Heart left ventricle (tissue), 16 donors: ENCODE measurements around the gene ASF1B. TPM values are rescaled to one million over a fixed set of nuclear protein-coding genes. Genes with fewer than 3 reads are reported as not detected.

Experiments used
- ATAC-seq, 4 donors: fragments of 200-7000 bp; cut with Tn5 transposase; one replicate each; pipeline ENCODE4 v1.9.1; 2020 to 2022; ENCODE audit warnings: moderate library complexity in 4 of 4, mild to moderate bottlenecking in 3 of 4, moderate number of reproducible peaks in 1 of 4
- DNase-seq, 5 donors: peaks; one replicate each; pipeline ENCODE4 v3.0.0-alpha.2; 2020
- H3K27ac ChIP-seq, 12 donors: fragments of 200-600 bp; sonication (generic) in 4 of 12; one replicate each; pipeline versions ENCODE4 v1.5.0 to v1.8.0; 2016 to 2022; ENCODE audit warnings: mild to moderate bottlenecking in 2 of 12
- H3K27me3 ChIP-seq, 9 donors: fragments of 200-600 bp; sonication (generic) in 2 of 9; one replicate each; pipeline versions ENCODE4 v1.5.1 to v1.8.0; 2016 to 2022; ENCODE audit warnings: mild to moderate bottlenecking in 3 of 9
- H3K36me3 ChIP-seq, 9 donors: fragments of 200-600 bp; sonication (generic) in 2 of 9; one replicate each; pipeline versions ENCODE4 v1.5.0 to v1.8.0; 2018 to 2022; ENCODE audit warnings: mild to moderate bottlenecking in 2 of 9
- H3K4me1 ChIP-seq, 12 donors: fragments of 200-600 bp; sonication (generic) in 4 of 12; one replicate each; pipeline versions ENCODE4 v1.5.0 to v1.8.0; 2016 to 2022; ENCODE audit warnings: mild to moderate bottlenecking in 3 of 12
- H3K4me3 ChIP-seq, 12 donors: fragments of 200-600 bp; sonication (generic) in 4 of 12; one replicate each; pipeline versions ENCODE4 v1.5.0 to v1.8.0; 2017 to 2022; ENCODE audit warnings: mild to moderate bottlenecking in 9 of 12, moderate library complexity in 4 of 12
- H3K9me3 ChIP-seq, 12 donors: fragments of 200-600 bp; sonication (generic) in 4 of 12; one replicate each; pipeline versions ENCODE4 v1.5.0 to v1.8.0; 2016 to 2022; ENCODE audit warnings: mild to moderate bottlenecking in 1 of 12
- CTCF ChIP-seq, 12 donors: fragments of 200-600 bp; sonication (generic) in 4 of 12; IDR thresholded peaks; one replicate each; pipeline versions ENCODE4 v1.5.0 to v1.8.0; 2018 to 2022; ENCODE audit warnings: antibody characterized with exemption in 12 of 12, mild to moderate bottlenecking in 5 of 12
- POLR2A ChIP-seq, 2 donors: fragments of 450-650 bp; IDR thresholded peaks; one replicate each; pipeline ENCODE4 v1.6.1; 2017; ENCODE audit warnings: antibody characterized with exemption in 2 of 2, mild to moderate bottlenecking in 2 of 2, moderate library complexity in 2 of 2
- WGBS, 4 donors: extraction: QIAGEN DNeasy Blood & Tissue Kit in 2 of 4; methylation state at CpG; one replicate each; pipeline versions ENCODE4 v1.1.5 to v1.1.7; 2013 to 2018; 5-methylcytosine and 5-hydroxymethylcytosine counted together
- intact Hi-C, 10 donors: fragments of 100-400 bp; cut with DNase I; formaldehyde crosslinking; loops; one replicate each; pipeline versions ENCODE4 v1.11.1 to v1.14.2; 2022
- polyA plus RNA-seq, 2 donors: library from polyadenylated mRNA; stranded (reverse); fragments of 200-250 nt; gene quantifications; one replicate each; pipeline ENCODE4 v1.2.3, GENCODE V29; 2013
- total RNA-seq, 9 donors: library from RNA; depleted of rRNA in 2 of 9; stranded (reverse); fragments of >200 nt in 2 of 9; fragmentation: NEBNext Ultra II Directional in 3 of 9; extraction: Animal tissue kit (Norgen Biotek cat#: 25700) in 3 of 9; gene quantifications; one replicate each; pipeline versions ENCODE4 v1.1.0 to v1.2.4, GENCODE V29; 2016 to 2023
- donor health status: ischemic (EF 13 %, LVEDD 7.1; RV severe dilation, severe dysfunction).
- donor health status: healthy with polysubstance abuse.
- donor health status: DM: no; HTN: yes; CAD: no.
- donor health status: DM: no; HTN: no; CAD: no.
- donor health status: ischemic (EF 25% LVEDD 6.9; RV normal size, moderate dysfunction).
- donor health status: ischemic (EF 25% LVEDD 5.7; RV mildly dilated, moderate dysfunction).
- donor health status: healthy.
- donor health status: DM: yes; HTN: yes; CAD: no.
- donor health status: ischemic (EF 35%, LVEDD 5.7; RV mildly dilated, moderate dysfunction).
- donor health status: nonischemic (EF 11% LVEDD 7.7; RV severe dilation, severe dysfunction).
- donor health status: DM: yes; HTN: yes; CAD: no.
- donor health status: PGD.
- donor health status: ischemic (EF 29% LVEDD 5.4; RV normal size, mild dysfunction).
- donor health status: nonischemic (EF 23%, LVEDD 6.1; RV moderate dilation, normal function).

The ASF1B gene
- total and polyA plus RNA-seq, 11 donors, result 0.19 to 7.0 (median 0.91) TPM

GRCh38 chr19:14159059-14159458, 22.7 kb upstream of the ASF1B start:
- WGBS, 4 donors, result 64 to 95% (median 78%) methylated on average over 7 to 12 of the region's 12 CpGs
- H3K27ac ChIP-seq, result no peak overlapping the region
- H3K9me3 ChIP-seq, result no peaks in the 10 kb centered on the region
- no peaks in the 10 kb centered on the region for H3K4me1 ChIP-seq
- no peak overlapping the region for H3K4me3 ChIP-seq
- no peak for ATAC-seq
- H3K36me3 ChIP-seq, result peaks cover 0 to 57% (median 31%) of the 10 kb centered on the region in 9 donors
- no peaks in the 10 kb centered on the region for H3K27me3 ChIP-seq
- intact Hi-C loops, result no loop called here
- DNase-seq, result no peak
- no peak for TF ChIP-seq CTCF (IDR thresholded peaks at IDR 0.05)
- no peak for TF ChIP-seq POLR2A (IDR thresholded peaks at IDR 0.05)

- Histone ChIP-seq H3K27me3 (no peaks in the 10 kb centered on the region), H3K4me1 (no peaks in the 10 kb centered on the region), H3K27ac (no peak overlapping the region), H3K4me3 (no peak overlapping the region), H3K36me3 (peaks cover 0 to 57% (median 31%) of the 10 kb centered on the region in 9 donors), H3K9me3 (no peaks in the 10 kb centered on the region)
- no peak for ATAC-seq
- intact Hi-C loops, result no loop called here
- WGBS, 4 donors, result 91 to 95% (median 92%) methylated on average over 8 to 16 of the region's 16 CpGs
- TF ChIP-seq POLR2A (IDR thresholded peaks at IDR 0.05) (no peak), CTCF (IDR thresholded peaks at IDR 0.05) (no peak)
- no peak for DNase-seq
Observed at GRCh38 chr19:14158276-14159023, 22.1 kb upstream of the ASF1B start.

- DNase-seq (no peak), ATAC-seq (no peak)
- WGBS, 4 donors, result 94 to 99% (median 95%) methylated on average over 19 to 26 of the region's 26 CpGs
- intact Hi-C loops, result no loop called here
- no peaks in the 10 kb centered on the region for H3K27me3 ChIP-seq
- H3K9me3 ChIP-seq, result no peaks in the 10 kb centered on the region
- no peak for TF ChIP-seq CTCF (IDR thresholded peaks at IDR 0.05)
- no peak for TF ChIP-seq POLR2A (IDR thresholded peaks at IDR 0.05)
- no peaks in the 10 kb centered on the region for H3K4me1 ChIP-seq
- H3K27ac ChIP-seq, result no peak overlapping the region
- H3K4me3 ChIP-seq, result no peak overlapping the region
- H3K36me3 ChIP-seq, result peaks cover 0 to 61% (median 39%) of the 10 kb centered on the region in 9 donors
Observed at GRCh38 chr19:14156971-14157717, 20.8 kb upstream of the ASF1B start.

GRCh38 chr19:14156122-14156521, 19.7 kb upstream of the ASF1B start:
- no peak for DNase-seq
- 94 to 99% (median 94%) methylated on average over 10 to 12 of the region's 12 CpGs for WGBS, 4 donors
- Histone ChIP-seq H3K4me3 (no peak overlapping the region), H3K27me3 (no peaks in the 10 kb centered on the region), H3K36me3 (peaks cover 0 to 66% (median 41%) of the 10 kb centered on the region in 9 donors), H3K4me1 (peaks cover 0 to 3% (median 0%) of the 10 kb centered on the region in 12 donors), H3K9me3 (no peaks in the 10 kb centered on the region), H3K27ac (no peak overlapping the region)
- ATAC-seq, result no peak
- no peak for TF ChIP-seq POLR2A (IDR thresholded peaks at IDR 0.05)
- TF ChIP-seq CTCF (IDR thresholded peaks at IDR 0.05), result no peak
- intact Hi-C loops, result no loop called here
